Heart left ventricle (tissue), 16 donors: ENCODE measurements around the gene IFT122. TPM values are rescaled to one million over a fixed set of nuclear protein-coding genes. Genes with fewer than 3 reads are reported as not detected.
A peak's percentile ranks its signal among the peaks of the same experiment; 100 is the strongest.

Source experiments
- ATAC-seq, 4 donors: fragments of 200-7000 bp; cut with Tn5 transposase; one replicate each; pipeline ENCODE4 v1.9.1; 2020 to 2022; ENCODE audit warnings: moderate library complexity in 4 of 4, mild to moderate bottlenecking in 3 of 4, moderate number of reproducible peaks in 1 of 4
- DNase-seq, 5 donors: peaks; one replicate each; pipeline ENCODE4 v3.0.0-alpha.2; 2020
- H3K27ac ChIP-seq, 12 donors: fragments of 200-600 bp; sonication (generic) in 4 of 12; one replicate each; pipeline versions ENCODE4 v1.5.0 to v1.8.0; 2016 to 2022; ENCODE audit warnings: mild to moderate bottlenecking in 2 of 12
- H3K27me3 ChIP-seq, 9 donors: fragments of 200-600 bp; sonication (generic) in 2 of 9; one replicate each; pipeline versions ENCODE4 v1.5.1 to v1.8.0; 2016 to 2022; ENCODE audit warnings: mild to moderate bottlenecking in 3 of 9
- H3K36me3 ChIP-seq, 9 donors: fragments of 200-600 bp; sonication (generic) in 2 of 9; one replicate each; pipeline versions ENCODE4 v1.5.0 to v1.8.0; 2018 to 2022; ENCODE audit warnings: mild to moderate bottlenecking in 2 of 9
- H3K4me1 ChIP-seq, 12 donors: fragments of 200-600 bp; sonication (generic) in 4 of 12; one replicate each; pipeline versions ENCODE4 v1.5.0 to v1.8.0; 2016 to 2022; ENCODE audit warnings: mild to moderate bottlenecking in 3 of 12
- H3K4me3 ChIP-seq, 12 donors: fragments of 200-600 bp; sonication (generic) in 4 of 12; one replicate each; pipeline versions ENCODE4 v1.5.0 to v1.8.0; 2017 to 2022; ENCODE audit warnings: mild to moderate bottlenecking in 9 of 12, moderate library complexity in 4 of 12
- H3K9me3 ChIP-seq, 12 donors: fragments of 200-600 bp; sonication (generic) in 4 of 12; one replicate each; pipeline versions ENCODE4 v1.5.0 to v1.8.0; 2016 to 2022; ENCODE audit warnings: mild to moderate bottlenecking in 1 of 12
- POLR2A ChIP-seq, 2 donors: fragments of 450-650 bp; IDR thresholded peaks; one replicate each; pipeline ENCODE4 v1.6.1; 2017; ENCODE audit warnings: antibody characterized with exemption in 2 of 2, mild to moderate bottlenecking in 2 of 2, moderate library complexity in 2 of 2
- WGBS, 4 donors: extraction: QIAGEN DNeasy Blood & Tissue Kit in 2 of 4; methylation state at CpG; one replicate each; pipeline versions ENCODE4 v1.1.5 to v1.1.7; 2013 to 2018; 5-methylcytosine and 5-hydroxymethylcytosine counted together
- intact Hi-C, 10 donors: fragments of 100-400 bp; cut with DNase I; formaldehyde crosslinking; loops; one replicate each; pipeline versions ENCODE4 v1.11.1 to v1.14.2; 2022
- polyA plus RNA-seq, 2 donors: library from polyadenylated mRNA; stranded (reverse); fragments of 200-250 nt; gene quantifications; one replicate each; pipeline ENCODE4 v1.2.3, GENCODE V29; 2013
- total RNA-seq, 9 donors: library from RNA; depleted of rRNA in 2 of 9; stranded (reverse); fragments of >200 nt in 2 of 9; fragmentation: NEBNext Ultra II Directional in 3 of 9; extraction: Animal tissue kit (Norgen Biotek cat#: 25700) in 3 of 9; gene quantifications; one replicate each; pipeline versions ENCODE4 v1.1.0 to v1.2.4, GENCODE V29; 2016 to 2023
- TF ChIP-seq, protein P1 (sequence below), 12 donors: fragments of 200-600 bp; sonication (generic) in 4 of 12; IDR thresholded peaks; one replicate each; pipeline versions ENCODE4 v1.5.0 to v1.8.0; 2018 to 2022; ENCODE audit warnings: antibody characterized with exemption in 12 of 12, mild to moderate bottlenecking in 5 of 12
- donor health status: ischemic (EF 13 %, LVEDD 7.1; RV severe dilation, severe dysfunction).
- donor health status: healthy with polysubstance abuse.
- donor health status: DM: no; HTN: yes; CAD: no.
- donor health status: DM: no; HTN: no; CAD: no.
- donor health status: ischemic (EF 25% LVEDD 6.9; RV normal size, moderate dysfunction).
- donor health status: ischemic (EF 25% LVEDD 5.7; RV mildly dilated, moderate dysfunction).
- donor health status: healthy.
- donor health status: DM: yes; HTN: yes; CAD: no.
- donor health status: ischemic (EF 35%, LVEDD 5.7; RV mildly dilated, moderate dysfunction).
- donor health status: nonischemic (EF 11% LVEDD 7.7; RV severe dilation, severe dysfunction).
- donor health status: DM: yes; HTN: yes; CAD: no.
- donor health status: PGD.
- donor health status: ischemic (EF 29% LVEDD 5.4; RV normal size, mild dysfunction).
- donor health status: nonischemic (EF 23%, LVEDD 6.1; RV moderate dilation, normal function).

The IFT122 gene
- total and polyA plus RNA-seq, 11 donors: 7.2 to 34.2 (median 16.6) TPM

DNA sequence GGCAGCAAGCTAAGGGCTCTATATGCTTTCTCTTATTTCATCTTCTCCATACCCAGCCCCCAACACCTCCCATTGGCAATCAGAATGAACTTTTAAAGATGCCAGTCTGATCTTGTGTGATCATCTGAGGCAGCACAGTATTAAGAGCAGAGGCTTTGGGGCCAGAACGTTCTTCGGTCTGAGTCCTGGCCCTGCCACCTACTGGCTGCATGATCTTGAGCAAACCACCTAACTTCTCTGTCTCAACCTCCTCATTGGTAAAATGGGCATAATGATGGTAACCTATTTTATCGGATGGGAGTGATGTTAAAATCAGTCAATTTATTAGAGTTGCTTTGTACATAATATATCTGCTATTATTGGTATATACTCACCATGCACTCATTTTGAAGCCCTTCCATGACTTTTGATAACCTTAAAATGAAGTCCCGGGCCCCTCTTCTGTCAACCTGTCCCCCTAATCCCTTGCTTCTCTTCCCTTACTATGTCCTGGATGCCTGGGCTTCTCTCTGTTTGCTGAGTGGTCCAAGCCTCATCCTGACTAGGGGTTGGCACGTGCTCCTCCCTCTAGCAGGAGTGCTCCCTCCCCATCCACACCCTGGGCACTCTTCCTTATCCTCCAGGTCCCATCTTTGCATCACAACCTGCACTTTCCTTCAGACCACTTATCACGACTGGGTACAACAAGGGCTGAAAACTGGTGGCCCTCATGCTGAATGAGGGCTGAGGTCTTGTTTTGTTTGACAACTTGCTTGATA lies 17.9 kb upstream of the IFT122 start:
- H3K4me3 ChIP-seq: no peak overlapping the region
- no peak for DNase-seq
- peaks cover 0 to 3% (median 0%) of the 10 kb centered on the region in 12 donors for H3K9me3 ChIP-seq
- peaks cover 0 to 15% (median 7%) of the 10 kb centered on the region in 12 donors for H3K4me1 ChIP-seq
- WGBS, 4 donors: 74 to 81% (median 78%) methylated on average over 6 of the region's 6 CpGs
- no peaks in the 10 kb centered on the region for H3K36me3 ChIP-seq
- intact Hi-C loops: no loop called here
- no peaks in the 10 kb centered on the region for H3K27me3 ChIP-seq
- no peak for ATAC-seq
- H3K27ac ChIP-seq: no peak overlapping the region
- TF ChIP-seq, protein P1, sequence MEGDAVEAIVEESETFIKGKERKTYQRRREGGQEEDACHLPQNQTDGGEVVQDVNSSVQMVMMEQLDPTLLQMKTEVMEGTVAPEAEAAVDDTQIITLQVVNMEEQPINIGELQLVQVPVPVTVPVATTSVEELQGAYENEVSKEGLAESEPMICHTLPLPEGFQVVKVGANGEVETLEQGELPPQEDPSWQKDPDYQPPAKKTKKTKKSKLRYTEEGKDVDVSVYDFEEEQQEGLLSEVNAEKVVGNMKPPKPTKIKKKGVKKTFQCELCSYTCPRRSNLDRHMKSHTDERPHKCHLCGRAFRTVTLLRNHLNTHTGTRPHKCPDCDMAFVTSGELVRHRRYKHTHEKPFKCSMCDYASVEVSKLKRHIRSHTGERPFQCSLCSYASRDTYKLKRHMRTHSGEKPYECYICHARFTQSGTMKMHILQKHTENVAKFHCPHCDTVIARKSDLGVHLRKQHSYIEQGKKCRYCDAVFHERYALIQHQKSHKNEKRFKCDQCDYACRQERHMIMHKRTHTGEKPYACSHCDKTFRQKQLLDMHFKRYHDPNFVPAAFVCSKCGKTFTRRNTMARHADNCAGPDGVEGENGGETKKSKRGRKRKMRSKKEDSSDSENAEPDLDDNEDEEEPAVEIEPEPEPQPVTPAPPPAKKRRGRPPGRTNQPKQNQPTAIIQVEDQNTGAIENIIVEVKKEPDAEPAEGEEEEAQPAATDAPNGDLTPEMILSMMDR (IDR thresholded peaks at IDR 0.05): peak in 1 of 12 donors; percentile 11
- TF ChIP-seq POLR2A (IDR thresholded peaks at IDR 0.05): no peak

DNA sequence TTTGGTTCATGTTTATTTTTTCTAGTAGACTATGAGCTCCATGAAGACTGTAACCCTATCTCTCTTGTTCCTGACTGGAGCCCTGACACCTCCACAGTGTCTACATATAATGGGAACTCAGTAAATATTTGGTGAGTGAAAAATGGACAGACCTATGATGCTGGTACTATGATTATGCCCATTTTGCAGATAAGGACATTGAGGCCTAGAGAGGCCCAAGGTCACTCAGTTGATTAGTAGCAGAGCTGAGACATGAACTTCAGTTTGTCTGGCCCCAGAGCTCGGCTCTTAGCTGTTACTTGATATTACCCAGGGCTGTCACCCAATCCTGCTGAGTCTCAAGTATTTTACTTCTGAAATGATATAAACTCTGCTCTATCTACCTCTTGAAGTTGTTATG lies 17.1 kb upstream of the IFT122 start:
- TF ChIP-seq, protein P1 (IDR thresholded peaks at IDR 0.05): no peak
- no peak for TF ChIP-seq POLR2A (IDR thresholded peaks at IDR 0.05)
- 81 to 100% (median 86%) methylated on average over 1 of the region's 1 CpG for WGBS, 4 donors
- no peaks in the 10 kb centered on the region for H3K27me3 ChIP-seq

DNA sequence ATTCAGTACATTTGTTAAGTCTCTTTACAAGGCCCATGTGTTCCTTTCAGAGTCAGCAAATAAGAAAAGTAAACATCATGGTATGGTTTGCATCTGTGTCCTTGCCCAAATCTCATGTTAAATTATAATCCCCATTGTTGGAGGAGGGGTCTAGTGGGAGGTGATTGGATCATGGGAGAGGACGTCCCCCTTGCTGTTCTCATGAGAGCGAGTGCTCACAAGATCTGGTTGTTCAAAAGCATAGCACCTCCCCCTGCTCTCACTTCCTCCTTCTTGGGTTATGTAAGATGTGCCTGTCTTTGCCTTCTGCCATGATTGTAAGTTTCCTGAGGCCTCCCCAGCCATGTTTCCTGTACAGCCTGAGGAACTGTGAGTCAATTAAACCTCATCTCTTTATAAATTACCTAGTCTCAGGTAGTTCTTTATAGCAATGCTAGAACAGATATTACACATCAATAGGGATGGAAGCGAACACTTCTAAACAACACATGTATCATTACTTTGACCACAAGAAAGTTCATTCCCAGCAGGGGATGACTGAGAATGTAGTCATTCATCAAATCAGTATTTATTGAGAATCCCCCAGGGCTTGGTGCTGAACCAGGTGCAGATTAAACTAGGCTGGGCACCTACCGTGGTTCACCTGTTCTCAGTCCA lies 15.7 kb upstream of the IFT122 start:
- peak overlapping the region in 1 of 12 donors; percentile 46 for H3K27ac ChIP-seq
- H3K27me3 ChIP-seq: no peaks in the 10 kb centered on the region
- peaks cover 0 to 24% (median 11%) of the 10 kb centered on the region in 12 donors for H3K4me1 ChIP-seq
- peaks cover 0 to 3% (median 0%) of the 10 kb centered on the region in 12 donors for H3K9me3 ChIP-seq
- WGBS, 4 donors: 84 to 89% (median 87%) methylated on average over 4 of the region's 4 CpGs
- ATAC-seq (no peak), DNase-seq (no peak)
- H3K36me3 ChIP-seq: peaks cover 0 to under 1% (median 0%) of the 10 kb centered on the region in 9 donors
- no peak overlapping the region for H3K4me3 ChIP-seq
- intact Hi-C loops: no loop called here
- TF ChIP-seq, protein P1 (IDR thresholded peaks at IDR 0.05): no peak
- TF ChIP-seq POLR2A (IDR thresholded peaks at IDR 0.05): no peak

More for the DNA sequence above, 17.1 kb upstream of the IFT122 start:
- no peaks in the 10 kb centered on the region for H3K36me3 ChIP-seq
- DNase-seq: no peak
- intact Hi-C loops: no loop called here
- peaks cover 0 to 3% (median 0%) of the 10 kb centered on the region in 12 donors for H3K9me3 ChIP-seq
- no peak for ATAC-seq
- H3K4me3 ChIP-seq: no peak overlapping the region
- peaks cover 0 to 15% (median 4%) of the 10 kb centered on the region in 12 donors for H3K4me1 ChIP-seq
- no peak overlapping the region for H3K27ac ChIP-seq

DNA sequence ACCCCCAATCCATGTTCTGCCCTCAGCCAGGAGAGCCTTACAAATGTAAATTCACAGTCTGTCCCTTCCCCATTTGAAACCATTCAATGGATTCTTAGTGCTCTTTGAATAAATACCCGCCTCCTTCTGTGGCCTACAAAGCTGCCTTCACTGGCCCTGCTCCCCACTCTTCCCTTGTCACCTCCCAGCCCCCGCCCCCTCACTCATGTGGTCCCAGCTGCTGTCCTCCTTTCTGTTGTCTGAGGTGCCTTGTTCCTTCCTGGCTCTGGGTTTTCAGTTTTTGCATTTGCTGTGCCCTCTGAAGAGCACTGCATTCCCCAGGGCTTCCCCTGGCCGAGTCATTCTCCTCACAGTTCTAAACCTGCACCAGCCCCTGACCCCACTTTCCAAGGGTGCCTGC lies 14.8 kb upstream of the IFT122 start:
- H3K9me3 ChIP-seq: peaks cover 0 to 3% (median 0%) of the 10 kb centered on the region in 12 donors
- no peaks in the 10 kb centered on the region for H3K27me3 ChIP-seq
- TF ChIP-seq, protein P1 (IDR thresholded peaks at IDR 0.05): no peak
- TF ChIP-seq POLR2A (IDR thresholded peaks at IDR 0.05): no peak
- H3K4me1 ChIP-seq: peaks cover 0 to 26% (median 11%) of the 10 kb centered on the region in 12 donors
- no peak overlapping the region for H3K27ac ChIP-seq
- DNase-seq (no peak), ATAC-seq (no peak)
- intact Hi-C loops: no loop called here
- 80 to 89% (median 86%) methylated on average over 3 of the region's 3 CpGs for WGBS, 4 donors
- H3K36me3 ChIP-seq: peaks cover 0 to 10% (median 1%) of the 10 kb centered on the region in 9 donors
- H3K4me3 ChIP-seq: no peak overlapping the region
